Heart left ventricle (tissue), 16 donors: ENCODE data around the gene KRTAP10-1. TPM values are rescaled to one million over a fixed set of nuclear protein-coding genes. Genes with fewer than 3 reads are reported as not detected.

Experiments
- ATAC-seq, 4 donors: fragments of 200-7000 bp; cut with Tn5 transposase; one replicate each; pipeline ENCODE4 v1.9.1; 2020 to 2022; ENCODE audit warnings: moderate library complexity in 4 of 4, mild to moderate bottlenecking in 3 of 4, moderate number of reproducible peaks in 1 of 4
- DNase-seq, 5 donors: peaks; one replicate each; pipeline ENCODE4 v3.0.0-alpha.2; 2020
- H3K27ac ChIP-seq, 12 donors: fragments of 200-600 bp; sonication (generic) in 4 of 12; one replicate each; pipeline versions ENCODE4 v1.5.0 to v1.8.0; 2016 to 2022; ENCODE audit warnings: mild to moderate bottlenecking in 2 of 12
- H3K27me3 ChIP-seq, 9 donors: fragments of 200-600 bp; sonication (generic) in 2 of 9; one replicate each; pipeline versions ENCODE4 v1.5.1 to v1.8.0; 2016 to 2022; ENCODE audit warnings: mild to moderate bottlenecking in 3 of 9
- H3K36me3 ChIP-seq, 9 donors: fragments of 200-600 bp; sonication (generic) in 2 of 9; one replicate each; pipeline versions ENCODE4 v1.5.0 to v1.8.0; 2018 to 2022; ENCODE audit warnings: mild to moderate bottlenecking in 2 of 9
- H3K4me1 ChIP-seq, 12 donors: fragments of 200-600 bp; sonication (generic) in 4 of 12; one replicate each; pipeline versions ENCODE4 v1.5.0 to v1.8.0; 2016 to 2022; ENCODE audit warnings: mild to moderate bottlenecking in 3 of 12
- H3K4me3 ChIP-seq, 12 donors: fragments of 200-600 bp; sonication (generic) in 4 of 12; one replicate each; pipeline versions ENCODE4 v1.5.0 to v1.8.0; 2017 to 2022; ENCODE audit warnings: mild to moderate bottlenecking in 9 of 12, moderate library complexity in 4 of 12
- H3K9me3 ChIP-seq, 12 donors: fragments of 200-600 bp; sonication (generic) in 4 of 12; one replicate each; pipeline versions ENCODE4 v1.5.0 to v1.8.0; 2016 to 2022; ENCODE audit warnings: mild to moderate bottlenecking in 1 of 12
- CTCF ChIP-seq, 12 donors: fragments of 200-600 bp; sonication (generic) in 4 of 12; IDR thresholded peaks; one replicate each; pipeline versions ENCODE4 v1.5.0 to v1.8.0; 2018 to 2022; ENCODE audit warnings: antibody characterized with exemption in 12 of 12, mild to moderate bottlenecking in 5 of 12
- POLR2A ChIP-seq, 2 donors: fragments of 450-650 bp; IDR thresholded peaks; one replicate each; pipeline ENCODE4 v1.6.1; 2017; ENCODE audit warnings: antibody characterized with exemption in 2 of 2, mild to moderate bottlenecking in 2 of 2, moderate library complexity in 2 of 2
- WGBS, 4 donors: extraction: QIAGEN DNeasy Blood & Tissue Kit in 2 of 4; methylation state at CpG; one replicate each; pipeline versions ENCODE4 v1.1.5 to v1.1.7; 2013 to 2018; 5-methylcytosine and 5-hydroxymethylcytosine counted together
- intact Hi-C, 10 donors: fragments of 100-400 bp; cut with DNase I; formaldehyde crosslinking; loops; one replicate each; pipeline versions ENCODE4 v1.11.1 to v1.14.2; 2022
- polyA plus RNA-seq, 2 donors: library from polyadenylated mRNA; stranded (reverse); fragments of 200-250 nt; gene quantifications; one replicate each; pipeline ENCODE4 v1.2.3, GENCODE V29; 2013
- total RNA-seq, 9 donors: library from RNA; depleted of rRNA in 2 of 9; stranded (reverse); fragments of >200 nt in 2 of 9; fragmentation: NEBNext Ultra II Directional in 3 of 9; extraction: Animal tissue kit (Norgen Biotek cat#: 25700) in 3 of 9; gene quantifications; one replicate each; pipeline versions ENCODE4 v1.1.0 to v1.2.4, GENCODE V29; 2016 to 2023
- donor health status: ischemic (EF 13 %, LVEDD 7.1; RV severe dilation, severe dysfunction).
- donor health status: healthy with polysubstance abuse.
- donor health status: DM: no; HTN: yes; CAD: no.
- donor health status: DM: no; HTN: no; CAD: no.
- donor health status: ischemic (EF 25% LVEDD 6.9; RV normal size, moderate dysfunction).
- donor health status: ischemic (EF 25% LVEDD 5.7; RV mildly dilated, moderate dysfunction).
- donor health status: healthy.
- donor health status: DM: yes; HTN: yes; CAD: no.
- donor health status: ischemic (EF 35%, LVEDD 5.7; RV mildly dilated, moderate dysfunction).
- donor health status: nonischemic (EF 11% LVEDD 7.7; RV severe dilation, severe dysfunction).
- donor health status: DM: yes; HTN: yes; CAD: no.
- donor health status: PGD.
- donor health status: ischemic (EF 29% LVEDD 5.4; RV normal size, mild dysfunction).
- donor health status: nonischemic (EF 23%, LVEDD 6.1; RV moderate dilation, normal function).

KRTAP10-1 gene
- total and polyA plus RNA-seq, 11 donors, result not detected

- intact Hi-C loops, result loop anchor here in 9 of 10 donors (5.0 to 10.0 kb wide), 6 partner anchors 221 to 419 kb away; no protein-coding TSS in a partner anchor
- DNase-seq, result peak in 3 of 5 donors; percentile 19 to 47 (median 26)
Measured at GRCh38 chr21:44513389-44514217, 26.4 kb downstream of the KRTAP10-1 start.

GRCh38 chr21:44512496-44513388 lies 27.3 kb downstream of the KRTAP10-1 start:
- TF ChIP-seq POLR2A (IDR thresholded peaks at IDR 0.05) (no peak), CTCF (IDR thresholded peaks at IDR 0.05) (no peak)
- Histone ChIP-seq H3K4me1 (peaks cover 0 to 14% (median 0%) of the 10 kb centered on the region in 12 donors), H3K4me3 (no peak overlapping the region), H3K36me3 (no peaks in the 10 kb centered on the region), H3K9me3 (no peaks in the 10 kb centered on the region), H3K27ac (no peak overlapping the region), H3K27me3 (peaks cover 0 to 19% (median 0%) of the 10 kb centered on the region in 9 donors)
- DNase-seq, result peak in 2 of 5 donors; percentile 19 to 54
- intact Hi-C loops, result loop anchor here in 9 of 10 donors (5.0 to 10.0 kb wide), 6 partner anchors 222 to 420 kb away; no protein-coding TSS in a partner anchor
- 78 to 83% (median 78%) methylated on average over 18 to 21 of the region's 21 CpGs for WGBS, 4 donors
- no peak for ATAC-seq

More at GRCh38 chr21:44513389-44514217, 26.4 kb downstream of the KRTAP10-1 start:
- ATAC-seq, result no peak
- H3K4me3 ChIP-seq, result no peak overlapping the region
- peaks cover 0 to 16% (median 0%) of the 10 kb centered on the region in 9 donors for H3K27me3 ChIP-seq
- no peak overlapping the region for H3K27ac ChIP-seq
- WGBS, 4 donors, result 56 to 96% (median 67%) methylated on average over 8 to 15 of the region's 15 CpGs
- peaks cover 0 to 14% (median 0%) of the 10 kb centered on the region in 12 donors for H3K4me1 ChIP-seq
- H3K9me3 ChIP-seq, result no peaks in the 10 kb centered on the region
- TF ChIP-seq CTCF (IDR thresholded peaks at IDR 0.05) (no peak), POLR2A (IDR thresholded peaks at IDR 0.05) (no peak)
- H3K36me3 ChIP-seq, result no peaks in the 10 kb centered on the region

- intact Hi-C loops, result loop anchor here in 9 of 10 donors (2.0 to 10.0 kb wide), 8 partner anchors 223 to 420 kb away; no protein-coding TSS in a partner anchor
- no peak for ATAC-seq
- no peaks in the 10 kb centered on the region for H3K9me3 ChIP-seq
- peaks cover 0 to 26% (median 0%) of the 10 kb centered on the region in 9 donors for H3K27me3 ChIP-seq
- H3K27ac ChIP-seq, result no peak overlapping the region
- 78 to 86% (median 80%) methylated on average over 8 of the region's 8 CpGs for WGBS, 4 donors
- peak in 1 of 5 donors; percentile 47 for DNase-seq
- no peak for TF ChIP-seq POLR2A (IDR thresholded peaks at IDR 0.05)
- TF ChIP-seq CTCF (IDR thresholded peaks at IDR 0.05), result no peak
- no peak overlapping the region for H3K4me3 ChIP-seq
- H3K36me3 ChIP-seq, result no peaks in the 10 kb centered on the region
- peaks cover 0 to 14% (median 0%) of the 10 kb centered on the region in 12 donors for H3K4me1 ChIP-seq
Measured at GRCh38 chr21:44511938-44512275, 28.1 kb downstream of the KRTAP10-1 start.
